HG03442 (cell line): Measurements from ENCODE around the gene DCDC1.

Experiments
- ATAC-seq: cut with Tn5 transposase; IDR thresholded peaks from one replicate; pipeline ENCODE4 v1.9.1; 2021; ENCODE audit warnings: mild to moderate bottlenecking, moderate library complexity; ENCODE audit not compliant: unreplicated experiment

DCDC1 gene

GRCh38 chr11:31106968-31107576, 262.5 kb downstream of the DCDC1 start:
- ATAC-seq: peak; percentile 94

- no peak for ATAC-seq
These were observed 263.2 kb downstream of the DCDC1 start for GRCh38 chr11:31106326-31106725.

DNA sequence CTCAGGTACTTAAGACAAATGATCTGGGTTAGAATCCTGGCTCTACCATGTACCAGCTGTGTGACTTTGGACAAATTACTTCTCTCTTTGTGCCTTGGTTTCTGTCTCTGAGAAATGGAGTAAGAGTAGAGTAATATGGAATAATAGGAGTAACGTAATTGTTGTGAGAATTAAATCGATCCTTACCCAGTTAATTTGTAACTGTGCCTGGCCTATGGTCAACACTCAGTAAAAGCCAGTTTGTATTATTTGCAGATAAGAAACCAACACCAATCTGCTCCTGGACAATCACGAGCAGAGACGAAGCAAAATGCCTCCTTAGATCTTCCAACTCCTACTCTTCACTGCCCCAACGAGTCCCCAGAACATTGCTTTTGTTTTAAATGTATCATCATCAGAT, 266.7 kb downstream of the DCDC1 start:
- no peak for ATAC-seq

- ATAC-seq: no peak
These were observed 267.2 kb downstream of the DCDC1 start for GRCh38 chr11:31102316-31102715.

- ATAC-seq: peak; percentile 41
These were observed 273.2 kb downstream of the DCDC1 start for GRCh38 chr11:31096191-31096805.

DNA sequence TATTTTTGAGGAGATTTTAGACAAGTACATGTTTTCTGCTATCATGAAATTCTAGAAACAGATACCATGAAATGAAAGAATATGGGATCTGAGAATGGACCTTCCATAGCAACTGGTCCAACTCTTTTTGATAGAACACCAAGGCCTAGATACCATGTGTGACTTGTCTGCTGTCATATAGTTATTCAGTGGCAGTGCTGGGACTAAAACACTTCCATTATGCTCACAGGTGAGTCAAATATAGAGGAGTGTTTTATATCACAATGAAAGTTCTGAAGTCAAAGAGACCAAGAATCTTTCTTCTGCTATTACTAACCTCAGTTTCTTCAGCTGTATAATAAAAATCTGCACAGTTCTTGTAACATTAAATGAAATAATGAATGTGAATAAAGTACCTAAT, 276.9 kb downstream of the DCDC1 start:
- no peak for ATAC-seq

DNA sequence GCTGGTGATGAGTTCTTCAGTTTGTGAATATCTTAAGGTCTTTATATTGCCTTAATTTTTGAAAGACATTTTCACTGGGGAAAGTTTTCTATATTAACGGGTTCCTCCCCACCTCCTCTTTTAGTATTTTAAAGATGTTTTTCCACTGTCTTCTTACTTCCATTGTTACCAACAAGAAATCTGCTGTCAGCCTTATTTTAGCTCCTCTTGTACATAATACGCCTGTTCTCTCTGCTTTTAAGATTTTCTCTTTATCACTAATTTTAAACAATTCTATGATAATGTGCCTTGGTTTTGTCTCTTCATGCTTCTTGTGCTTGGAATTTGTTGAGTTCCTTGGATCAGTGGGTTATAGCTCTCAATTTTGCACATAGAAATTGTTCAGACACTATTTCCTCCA, 280.4 kb downstream of the DCDC1 start:
- no peak for ATAC-seq

GRCh38 chr11:31069447-31070205, 299.9 kb downstream of the DCDC1 start:
- no peak for ATAC-seq

DNA sequence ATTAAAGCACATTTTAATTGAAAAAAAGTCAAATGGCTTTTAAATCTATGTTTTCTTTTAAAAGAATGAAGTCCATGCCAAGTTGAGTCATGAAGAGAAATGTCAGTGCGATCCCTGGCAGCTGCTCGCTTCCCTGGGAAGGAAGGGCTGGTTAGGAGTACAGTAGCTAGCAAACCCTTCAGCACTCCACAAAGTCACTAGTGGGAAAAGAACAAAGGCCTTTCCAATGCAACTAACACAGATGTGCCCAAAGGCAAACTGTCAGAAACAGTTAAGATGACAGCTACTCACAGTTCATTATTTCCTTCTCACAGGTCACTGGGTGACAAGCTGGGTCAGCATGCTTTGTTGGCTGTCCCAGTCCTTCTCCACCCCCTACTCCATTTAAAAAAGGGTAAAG, 308.7 kb downstream of the DCDC1 start:
- no peak for ATAC-seq

DNA sequence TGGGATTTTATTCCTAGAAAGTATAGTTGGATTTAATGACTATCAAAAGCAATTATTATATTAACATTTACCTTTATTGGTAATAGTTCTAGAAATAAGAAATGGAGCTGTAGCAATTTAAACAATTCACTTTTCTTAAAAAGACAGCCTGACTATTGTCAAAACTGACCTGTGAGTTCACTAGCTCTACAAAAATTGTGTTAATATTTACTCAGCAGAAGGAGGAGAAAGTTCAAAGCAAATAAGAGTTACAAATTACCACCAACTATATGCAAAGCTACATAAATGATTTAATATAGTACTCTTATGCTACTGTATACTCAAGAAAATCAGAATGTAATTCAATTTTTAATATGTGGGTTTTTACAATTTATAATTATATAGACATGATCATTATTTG, 310.0 kb downstream of the DCDC1 start:
- ATAC-seq: no peak

DNA sequence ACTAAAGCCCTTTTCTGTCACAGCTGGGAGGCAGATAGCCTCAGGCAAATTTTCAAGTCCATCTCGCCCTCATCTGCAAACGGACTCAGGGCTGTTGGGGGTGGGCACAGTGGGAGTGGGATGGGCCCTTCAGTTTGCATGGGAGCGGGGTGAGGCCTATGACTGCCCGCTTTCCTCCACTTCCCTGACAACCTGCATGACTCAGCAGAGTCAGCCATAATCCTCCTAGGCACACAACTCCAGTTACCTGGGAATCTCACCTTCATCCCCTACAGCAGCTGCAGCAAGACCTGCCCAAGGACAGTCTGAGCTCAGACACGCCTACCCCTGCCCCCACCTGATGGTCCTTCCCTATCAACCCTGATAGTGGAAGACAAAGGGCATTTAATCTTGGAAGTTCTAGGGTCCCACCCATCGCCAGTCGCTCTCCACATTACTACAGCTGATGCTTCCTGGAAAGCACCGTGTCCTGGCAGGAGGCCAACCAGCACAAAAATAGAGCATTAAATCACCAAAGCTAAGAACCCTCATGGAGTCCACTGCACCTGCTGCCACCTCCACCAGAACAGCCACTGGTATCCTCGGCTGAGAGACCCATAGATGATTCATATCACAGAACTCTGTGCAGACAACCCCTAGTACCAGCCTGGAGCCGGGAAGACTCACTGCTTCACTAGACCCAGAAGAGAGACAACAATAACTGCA, 319.3 kb downstream of the DCDC1 start:
- no peak for ATAC-seq

GRCh38 chr11:31045335-31045734, 324.2 kb downstream of the DCDC1 start:
- ATAC-seq: no peak

DNA sequence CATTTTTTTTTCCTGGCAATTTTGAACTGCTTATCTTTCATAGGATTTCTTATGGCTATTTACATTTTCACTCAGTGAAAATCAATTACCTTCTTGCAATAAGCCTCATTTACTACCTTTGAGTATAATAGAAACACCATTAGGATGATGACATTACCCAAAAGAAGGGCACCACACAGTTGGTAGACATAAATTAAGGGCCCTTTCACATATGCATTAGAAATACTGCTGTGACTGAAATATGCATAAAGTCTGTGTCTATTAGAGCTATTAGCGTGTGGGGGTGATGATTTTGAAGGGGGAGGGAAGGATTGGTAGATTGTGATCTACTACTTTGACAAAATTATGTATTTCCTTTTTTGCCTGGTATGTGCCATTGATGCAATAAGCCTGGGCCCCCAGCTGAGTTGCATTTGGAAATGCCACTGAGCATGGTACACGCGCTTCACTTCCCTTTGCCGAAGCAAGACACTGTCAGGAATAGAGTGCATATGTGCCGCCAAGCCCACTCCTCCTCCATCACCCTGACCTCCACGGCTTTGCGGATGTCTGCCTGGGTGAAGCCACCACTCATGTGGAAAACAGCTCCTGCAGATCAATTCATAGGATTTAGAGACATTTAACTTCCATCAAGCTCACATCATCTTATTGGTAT, 339.3 kb downstream of the DCDC1 start:
- ATAC-seq: no peak

- ATAC-seq: no peak
These were observed 343.2 kb downstream of the DCDC1 start for GRCh38 chr11:31026315-31026714.

- no peak for ATAC-seq
These were observed 347.5 kb downstream of the DCDC1 start for GRCh38 chr11:31022080-31022479.

- no peak for ATAC-seq
These were observed 349.8 kb downstream of the DCDC1 start for GRCh38 chr11:31019786-31020185.

DNA sequence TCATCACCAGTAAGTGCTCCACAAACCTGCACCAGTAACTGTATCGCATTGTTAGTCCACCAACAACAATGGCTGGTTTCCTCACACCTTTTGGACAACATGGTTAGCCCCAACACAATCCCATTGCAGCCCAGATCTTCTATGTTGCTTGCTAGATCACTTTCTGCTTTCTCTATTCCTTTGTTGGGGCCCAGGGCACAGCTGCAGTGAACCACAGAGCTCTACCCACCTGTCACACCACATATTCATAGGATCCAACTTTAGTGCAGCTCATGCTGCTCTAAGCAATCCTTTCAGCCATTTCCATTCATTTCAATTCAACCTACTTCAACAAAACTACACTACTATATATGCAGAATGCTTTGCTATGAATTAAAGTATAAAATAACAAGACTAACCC, 364.3 kb downstream of the DCDC1 start:
- ATAC-seq: no peak

DNA sequence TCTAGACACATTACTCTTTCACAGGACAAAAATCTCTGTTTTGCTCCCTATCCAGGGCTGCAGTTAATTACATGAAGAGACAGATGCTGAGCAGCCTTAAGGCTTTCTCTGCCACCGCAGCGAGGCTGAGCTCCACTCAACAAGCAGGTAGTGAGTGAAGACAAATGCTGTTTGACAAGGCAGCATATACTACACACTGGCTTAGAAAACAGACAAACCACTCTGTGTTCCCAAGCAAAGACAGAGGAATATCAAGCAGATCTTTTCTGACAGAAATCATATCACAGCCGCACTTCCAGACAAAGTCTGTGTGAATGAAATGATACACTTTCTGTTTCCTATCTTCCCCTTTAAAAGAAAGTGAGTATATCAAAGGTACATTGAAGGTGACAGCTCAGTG, 368.1 kb downstream of the DCDC1 start:
- no peak for ATAC-seq

GRCh38 chr11:31000381-31000780, 369.2 kb downstream of the DCDC1 start:
- ATAC-seq: no peak

- ATAC-seq: peak; percentile 72
These were observed 377.1 kb downstream of the DCDC1 start for GRCh38 chr11:30992513-30992849.

DNA sequence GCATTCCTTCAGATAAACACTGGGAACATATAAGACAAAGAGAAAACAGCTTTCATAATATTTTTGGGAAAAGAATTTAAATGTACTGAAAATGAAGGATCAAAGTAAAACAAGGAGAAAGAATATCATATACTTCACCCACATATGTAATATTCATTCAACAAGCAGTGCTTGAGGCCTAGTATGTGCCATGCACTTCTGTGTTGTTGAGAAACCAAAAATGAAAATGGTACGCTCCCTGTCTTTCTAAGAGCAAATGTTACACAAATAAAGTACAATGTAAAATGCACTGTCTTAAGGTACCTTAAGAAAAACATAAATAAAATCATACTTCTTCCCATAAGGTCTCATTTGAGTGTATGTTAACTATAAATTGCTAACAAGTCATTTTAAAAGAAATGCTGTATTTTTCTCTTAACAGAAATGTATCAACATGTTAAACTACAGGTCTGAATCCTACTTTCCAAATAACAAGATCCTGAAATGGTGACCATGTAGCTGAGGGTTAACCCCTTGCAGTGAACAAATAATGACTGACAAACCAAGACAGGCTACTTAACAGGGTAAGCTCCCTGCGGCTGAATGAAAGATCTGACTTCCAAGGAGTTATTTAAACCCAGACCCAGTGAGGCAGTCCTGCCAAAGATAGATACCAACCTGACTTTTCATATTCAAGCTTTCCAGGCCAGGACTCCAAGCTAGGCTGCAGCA, 377.6 kb downstream of the DCDC1 start:
- ATAC-seq: no peak
